ENCODE data around the gene CMTM5.
A peak's percentile ranks its signal among the peaks of the same experiment; 100 is the strongest.

Gene CMTM5

DNA sequence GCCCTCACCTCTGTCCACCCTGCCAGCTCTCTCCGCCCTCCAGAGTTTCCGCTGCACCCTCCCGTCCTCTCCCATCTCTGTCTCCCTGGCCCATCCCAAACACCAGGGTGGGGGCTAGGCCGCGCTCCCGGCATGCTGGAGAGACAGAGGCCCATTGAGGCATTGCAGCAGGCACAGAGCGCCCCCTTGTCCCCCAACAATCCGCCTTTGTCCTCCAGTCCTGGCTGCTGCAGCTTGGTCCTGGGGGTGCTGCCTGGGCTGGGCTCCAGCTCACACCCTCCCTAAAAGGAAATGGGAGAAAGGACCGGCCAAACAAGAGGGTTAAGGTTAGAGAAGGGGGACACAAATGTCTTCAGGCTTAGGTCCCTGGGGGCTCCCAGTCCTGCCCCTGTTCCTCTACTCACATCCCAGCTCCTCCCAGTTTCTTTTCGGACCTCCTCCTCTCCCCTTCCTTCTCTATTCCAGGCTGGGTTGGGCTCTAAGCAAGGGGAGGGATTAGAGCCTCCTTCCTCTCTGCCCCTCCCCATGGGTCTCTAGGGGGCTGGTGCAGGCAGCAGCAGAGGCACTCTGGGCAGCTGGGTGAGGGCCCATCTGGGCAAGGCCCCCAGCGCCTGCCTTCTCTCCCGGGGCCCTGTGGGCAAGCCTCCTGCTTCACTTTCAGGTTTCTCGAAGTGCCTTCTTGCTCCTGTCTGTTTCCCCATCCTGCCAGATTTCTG lies at the start of gene CMTM5:
Gene CMTM5, plus strand, starts transcription at position 565 of the 716 bp plus-strand sequence. CDS start 206 bp downstream, outside the sequence.
- DNase-seq, result no peak

- DNase-seq, result peak; percentile 78
Observed at GRCh38 chr14:23327947-23328744, 48.7 kb upstream of the CMTM5 start.

DNA sequence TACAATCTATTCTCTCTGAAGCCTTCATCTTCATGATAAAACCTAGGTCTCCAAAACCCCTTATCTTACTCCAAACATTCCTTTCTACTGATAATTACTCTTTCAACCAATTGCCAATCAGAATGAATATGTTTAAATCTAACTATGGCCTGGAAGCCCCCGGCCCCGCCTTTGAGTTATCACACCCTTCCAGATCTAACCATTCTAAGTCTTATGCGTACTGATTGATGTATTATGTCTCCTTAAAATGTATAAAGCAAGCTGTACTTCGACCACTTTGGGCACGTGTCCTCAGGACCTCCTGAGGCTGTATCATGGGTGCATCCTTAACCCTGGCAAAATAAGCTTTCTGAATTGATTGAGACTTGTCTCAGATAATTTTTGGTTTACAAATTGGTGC lies 41.2 kb upstream of the CMTM5 start:
- DNase-seq, result no peak

- no peak for DNase-seq
Observed at GRCh38 chr14:23339506-23340268, 37.2 kb upstream of the CMTM5 start.

DNA sequence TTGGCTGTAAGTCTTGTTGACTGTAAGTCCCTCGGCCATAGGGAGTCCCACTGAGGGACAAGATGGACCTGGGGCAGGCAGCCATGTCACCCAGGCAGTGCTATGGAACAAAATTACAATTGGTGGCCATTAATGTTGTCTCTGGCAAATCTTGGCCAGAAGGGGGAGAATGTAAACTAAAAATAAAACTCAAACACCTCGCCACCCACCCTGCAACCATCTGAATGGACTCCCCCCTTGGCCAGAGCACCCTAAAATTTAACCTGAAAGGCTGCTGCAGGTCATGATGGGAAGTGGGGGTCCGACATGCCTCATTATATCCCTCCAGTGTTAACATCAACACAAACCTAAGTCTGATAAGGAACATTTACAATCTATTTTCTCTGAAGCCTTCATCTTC lies 32.4 kb upstream of the CMTM5 start:
- no peak for DNase-seq

- no peak for DNase-seq
Observed at GRCh38 chr14:23345987-23346692, 30.7 kb upstream of the CMTM5 start.

GRCh38 chr14:23346693-23347405 lies 30.0 kb upstream of the CMTM5 start:
- no peak for DNase-seq

GRCh38 chr14:23347406-23348296 lies 29.2 kb upstream of the CMTM5 start:
- DNase-seq, result no peak

DNA sequence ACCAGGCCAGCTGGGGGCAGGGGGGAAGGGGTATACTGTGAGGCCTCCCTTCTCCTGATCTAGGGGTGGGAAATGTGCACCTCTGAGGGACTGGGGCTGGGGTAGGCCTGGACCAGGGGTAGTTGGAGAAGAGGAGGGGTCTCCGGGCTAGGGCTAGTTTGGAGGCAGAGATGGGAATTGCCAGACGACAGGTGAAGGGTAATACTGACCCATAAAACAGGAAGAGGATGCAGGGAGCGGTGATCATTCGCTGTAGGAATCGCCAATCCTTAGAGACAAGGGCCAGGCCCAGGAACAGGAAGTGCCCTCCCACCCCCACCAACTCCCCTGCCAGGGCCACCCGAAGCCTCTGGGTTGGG lies 28.6 kb upstream of the CMTM5 start:
- no peak for DNase-seq

- no peak for DNase-seq
Observed at GRCh38 chr14:23349156-23349845, 27.5 kb upstream of the CMTM5 start.

- DNase-seq, result peak; percentile 53
Observed at GRCh38 chr14:23351681-23352505, 25.0 kb upstream of the CMTM5 start.

DNA sequence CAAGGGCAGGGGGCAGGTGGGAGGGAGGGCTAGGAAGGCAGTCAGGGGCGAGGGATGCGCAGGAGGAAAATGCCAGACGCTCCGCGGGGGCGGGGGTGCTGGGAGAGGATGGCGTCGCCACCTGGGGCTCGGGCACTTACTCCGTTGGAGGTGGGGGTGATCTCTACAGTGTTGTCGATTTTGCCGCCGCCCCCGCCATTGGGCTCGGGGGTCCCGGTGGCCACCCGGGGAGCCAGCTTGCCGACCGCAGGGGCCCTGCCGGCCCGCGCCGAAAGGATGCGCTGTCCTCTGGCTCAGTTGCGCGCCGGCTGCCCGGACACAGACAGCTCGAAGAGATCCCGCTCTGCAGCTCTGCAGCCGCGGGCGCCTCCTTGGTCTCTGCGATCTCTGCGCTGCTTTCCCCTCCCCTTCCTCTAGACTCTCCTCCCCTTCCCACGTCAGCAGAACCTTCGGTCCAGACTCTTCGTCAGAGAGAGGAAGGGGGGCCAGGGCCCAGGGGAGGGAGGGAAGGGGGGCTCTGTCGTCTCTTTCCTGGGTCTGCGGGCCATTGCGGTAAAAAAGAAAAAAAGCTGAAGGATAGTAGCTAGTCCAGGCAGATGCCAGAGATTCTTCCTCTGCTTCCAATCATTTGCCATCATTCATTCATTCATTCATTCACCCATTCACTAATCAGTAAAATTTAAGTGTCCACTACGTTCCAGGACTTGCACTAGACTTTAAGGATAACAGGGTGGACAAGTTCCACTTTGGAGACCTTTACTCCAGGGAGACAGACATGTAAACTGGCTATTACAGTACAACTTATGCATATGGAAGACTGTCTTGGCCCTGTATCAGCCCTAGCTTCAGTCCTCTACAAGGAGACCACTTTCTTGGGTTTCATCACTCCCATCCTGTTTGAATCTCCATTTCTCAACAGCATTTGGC lies 24.1 kb upstream of the CMTM5 start, which contains the start of gene SLC22A17:
Gene SLC22A17, minus strand, starts transcription at position 382 of the 927 bp plus-strand sequence.
- DNase-seq, result peak; percentile 88

DNA sequence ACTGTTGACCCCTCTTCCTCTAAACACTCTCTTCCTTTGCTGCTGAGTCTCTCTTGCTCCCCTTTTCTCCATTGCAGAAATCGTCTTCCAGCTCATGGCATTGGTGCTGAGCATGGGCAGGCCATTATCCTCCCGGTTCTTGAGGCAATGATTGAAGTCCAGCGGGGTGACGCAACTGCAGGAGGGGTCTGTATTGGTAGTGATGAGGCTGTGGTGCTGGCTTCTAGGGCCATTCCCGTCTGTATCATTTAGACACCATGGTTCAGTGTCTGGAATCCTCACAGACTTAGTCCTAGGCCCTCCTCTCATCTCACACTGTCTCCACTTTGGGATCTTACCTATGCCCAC lies 23.4 kb upstream of the CMTM5 start:
- DNase-seq, result no peak

DNA sequence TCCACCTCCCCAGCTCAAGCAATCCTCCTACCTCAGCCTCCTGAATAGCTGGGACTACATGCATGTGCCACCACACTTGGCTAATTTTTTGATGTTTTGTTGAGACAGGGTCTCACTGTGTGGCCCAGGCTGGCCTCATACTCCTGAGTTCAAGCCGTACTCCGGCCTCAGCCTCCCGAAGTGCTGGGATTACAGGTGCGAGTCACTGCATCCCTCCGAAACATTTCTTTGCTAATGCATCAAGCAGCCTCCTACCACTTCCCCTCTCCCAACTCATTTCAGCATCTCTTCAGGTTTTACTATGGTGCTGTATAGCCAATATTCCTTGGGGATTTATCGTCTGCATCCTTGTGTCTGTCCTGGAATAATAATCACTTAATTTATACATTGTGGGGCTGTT lies 21.9 kb upstream of the CMTM5 start:
- DNase-seq, result no peak

DNA sequence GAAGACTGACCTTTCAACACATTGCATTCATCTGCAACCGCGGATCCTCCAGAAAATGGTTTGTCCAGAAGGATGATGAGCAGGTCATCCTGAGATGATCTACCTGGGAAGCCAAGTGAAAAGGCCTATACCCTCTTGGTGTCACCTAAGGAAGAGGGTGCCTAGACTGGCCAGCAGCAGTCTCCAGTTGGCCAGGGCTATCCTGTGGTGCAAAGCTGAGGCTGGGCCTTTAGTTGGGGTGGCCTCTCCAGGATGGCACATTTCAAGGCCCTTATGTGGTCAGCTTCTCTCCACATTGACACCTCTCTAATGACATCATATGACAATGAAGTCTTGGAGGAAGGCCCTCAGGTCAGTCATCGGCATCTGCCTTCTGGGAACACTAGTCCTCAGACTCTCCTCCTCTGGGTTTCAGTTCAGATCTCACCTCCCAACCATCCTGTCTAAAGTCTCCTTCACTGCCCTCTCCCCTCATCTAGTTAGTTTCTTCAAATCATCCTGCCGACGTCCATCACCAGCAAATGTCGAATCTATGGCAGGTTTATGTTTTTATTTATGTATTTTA lies 20.9 kb upstream of the CMTM5 start:
- DNase-seq, result no peak

DNA sequence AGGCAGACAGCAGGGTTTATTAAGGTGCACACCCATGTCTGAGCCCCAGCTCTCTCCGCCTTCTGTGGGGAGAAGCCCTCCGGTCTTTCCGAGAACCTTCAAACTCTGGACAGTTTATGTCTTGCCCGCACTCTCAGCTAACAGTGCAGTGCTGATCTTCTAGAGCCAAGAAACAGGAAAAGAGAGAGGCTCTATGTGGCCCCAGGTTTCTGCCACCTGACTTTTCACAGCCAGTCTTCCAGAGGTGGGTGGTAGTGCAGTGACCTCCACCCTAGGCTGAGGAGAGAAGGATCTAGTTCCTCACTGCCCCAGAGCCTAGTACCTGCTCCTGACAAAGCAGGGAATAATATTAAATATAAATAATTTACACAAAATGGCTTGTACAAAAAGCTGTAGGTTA lies 20.2 kb upstream of the CMTM5 start:
- no peak for DNase-seq

- DNase-seq, result no peak
Observed at GRCh38 chr14:23357261-23357660, 19.6 kb upstream of the CMTM5 start.

- DNase-seq, result no peak
Observed at GRCh38 chr14:23358042-23358441, 18.8 kb upstream of the CMTM5 start.
